GM21360 (cell line): ENCODE data around the gene CNGA2.
"Not testable (repeated sequence)": the region's sequence is repeated elsewhere in the genome, so short reads cannot be mapped to it uniquely, and the experiment has no call there.

Experiments used
- ATAC-seq: cut with Tn5 transposase; IDR thresholded peaks from one replicate; pipeline ENCODE4 v1.9.1; 2021; ENCODE audit warnings: mild to moderate bottlenecking, moderate library complexity; ENCODE audit not compliant: unreplicated experiment

CNGA2 gene

GRCh38 chrX:151734446-151734845, at the start of gene CNGA2:
Gene CNGA2, plus strand, starts transcription at chrX:151734746. Its CDS starts 3,738 bp downstream, at chrX:151738484.
- no peak for ATAC-seq

GRCh38 chrX:151687635-151688034, 46.9 kb upstream of the CNGA2 start:
- ATAC-seq = no peak

DNA sequence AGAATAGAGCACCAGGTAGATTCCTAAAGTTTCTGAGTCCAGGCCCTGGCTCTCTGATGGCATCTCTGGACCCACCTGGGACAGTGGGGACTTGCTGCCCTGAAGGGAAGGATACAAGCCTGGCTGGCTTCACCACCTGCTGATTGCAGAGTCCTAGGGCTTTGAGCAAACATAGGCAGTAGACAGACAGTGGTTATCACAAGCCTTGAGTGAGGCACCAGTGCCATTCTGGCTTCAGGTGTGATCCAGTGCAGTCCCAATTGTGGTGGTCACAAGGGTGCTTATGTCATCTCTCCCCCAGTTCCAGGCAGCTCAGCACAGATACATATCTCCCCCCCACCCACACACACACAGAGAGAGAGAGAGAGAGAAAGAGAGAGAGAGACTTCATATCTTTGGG, 45.9 kb upstream of the CNGA2 start:
- ATAC-seq = no peak

DNA sequence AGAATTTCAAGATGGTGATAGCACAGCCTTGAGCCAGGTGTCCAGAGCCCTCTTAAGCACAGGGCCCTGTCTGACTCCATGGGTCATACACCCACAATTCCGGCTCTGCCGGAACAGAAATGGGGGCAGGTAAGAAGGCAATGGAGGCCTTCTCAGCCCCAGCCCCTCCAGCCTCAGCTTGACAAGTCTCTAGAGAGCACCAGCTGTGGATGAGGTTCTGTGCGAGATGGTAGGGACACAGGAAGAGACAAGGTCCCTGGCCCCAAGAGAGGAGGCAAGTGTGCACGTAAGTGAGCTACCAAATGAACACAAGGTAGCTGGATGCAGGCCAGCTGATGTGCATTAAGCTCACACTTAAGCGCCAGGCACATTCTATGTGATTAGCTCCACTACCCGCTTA, 41.7 kb upstream of the CNGA2 start:
- ATAC-seq = no peak

DNA sequence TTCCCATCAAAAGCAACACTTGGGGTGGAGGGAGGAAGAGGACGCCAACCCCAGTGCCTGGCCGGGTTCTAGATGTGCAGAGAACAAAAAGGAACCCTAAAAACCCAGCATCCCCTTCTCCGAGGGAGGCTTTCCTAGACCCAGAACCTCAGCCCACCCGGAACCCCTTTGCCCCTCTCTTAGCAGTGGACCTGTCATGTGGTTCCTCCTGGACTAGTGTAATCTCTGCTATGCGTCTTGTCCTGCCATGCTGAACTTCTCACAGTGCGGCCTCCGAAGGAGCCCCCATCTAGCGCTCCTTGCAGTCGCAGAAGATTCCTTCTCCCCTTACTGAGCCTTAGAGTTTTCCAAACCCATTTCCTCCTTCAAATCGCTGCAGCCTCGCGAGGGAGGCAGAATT, 40.4 kb upstream of the CNGA2 start:
- ATAC-seq = no peak

- ATAC-seq = no peak
Measured at GRCh38 chrX:151694661-151695582, 39.6 kb upstream of the CNGA2 start, which contains the start of gene PRRG3. Gene PRRG3, plus strand, starts transcription at chrX:151695458. Its CDS starts 3,357 bp downstream, at chrX:151698815.

DNA sequence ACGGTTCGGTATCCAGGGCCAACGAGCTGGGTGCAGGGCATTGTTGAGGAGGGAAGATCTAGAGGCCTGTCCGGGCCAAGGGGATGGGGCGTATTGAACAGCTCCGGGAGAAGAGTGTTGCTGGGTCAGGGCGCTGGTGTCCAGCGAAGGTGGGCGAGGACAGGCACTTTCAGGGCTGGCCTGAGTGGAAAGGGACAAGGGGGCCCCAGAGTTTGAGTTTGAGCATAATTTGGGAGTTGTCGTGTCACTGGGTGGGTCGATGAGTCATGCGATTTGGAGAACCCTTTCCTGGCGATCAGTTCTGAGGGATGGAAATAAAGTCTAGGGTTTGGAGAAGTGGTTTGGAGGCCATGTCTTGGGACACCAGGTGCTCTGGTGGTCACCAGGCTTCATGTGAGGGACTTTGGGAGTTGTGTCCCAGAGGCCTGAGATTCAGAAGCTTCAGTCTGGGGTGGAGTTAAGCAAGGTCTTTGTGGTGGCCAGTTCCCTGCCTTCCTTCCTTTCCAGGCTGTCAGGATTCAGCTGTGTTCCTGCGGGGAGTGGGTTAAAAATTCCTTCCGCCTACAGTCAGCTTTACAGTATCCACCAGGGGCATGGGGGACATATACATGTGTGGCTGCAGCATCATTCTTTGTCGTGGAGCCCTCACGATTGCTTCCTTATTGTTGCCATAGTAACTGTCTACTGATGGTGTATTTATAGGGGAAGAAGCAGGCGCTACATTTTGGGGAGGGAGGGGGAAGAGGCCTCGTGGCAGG, 38.8 kb upstream of the CNGA2 start:
- ATAC-seq = no peak

DNA sequence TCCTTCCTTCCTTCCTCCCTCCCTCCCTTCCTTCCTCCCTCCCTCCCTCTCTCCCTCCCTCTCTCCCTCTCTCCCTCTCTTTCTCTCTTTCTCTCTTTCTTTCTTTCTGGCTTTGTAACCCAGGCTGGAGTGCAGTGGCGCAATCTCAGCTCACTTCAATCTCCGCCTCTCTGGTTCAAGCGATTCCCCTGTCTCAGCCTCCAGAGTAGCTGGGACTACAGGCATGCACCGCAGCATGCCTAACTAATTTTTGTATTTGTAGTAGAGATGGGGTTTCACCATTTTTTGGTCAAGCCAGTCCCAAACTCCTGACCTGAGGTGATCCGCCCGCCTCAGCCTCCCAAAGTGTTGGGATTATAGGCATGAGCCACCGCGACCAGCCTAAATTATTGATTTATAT, 37.5 kb upstream of the CNGA2 start:
- not testable (repeated sequence) for ATAC-seq

DNA sequence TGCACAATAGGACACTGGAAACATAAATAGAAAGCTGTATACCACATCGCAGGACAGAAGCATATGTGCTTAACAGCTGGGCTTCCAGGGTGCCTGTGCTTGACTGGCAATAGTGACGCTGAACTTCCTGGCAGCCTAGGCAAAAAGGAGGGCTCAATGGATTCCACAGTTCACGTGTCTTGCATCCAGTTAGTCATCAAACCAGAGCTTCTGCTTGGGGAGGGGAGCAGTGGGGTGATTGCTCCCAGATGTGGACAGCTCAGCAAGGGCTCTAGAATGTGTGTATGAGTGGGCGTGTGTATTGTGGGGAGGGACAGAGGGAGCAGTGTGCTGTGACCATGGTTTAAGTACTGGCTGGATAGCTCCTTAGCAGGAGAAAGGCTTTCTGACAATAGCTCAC, 37.0 kb upstream of the CNGA2 start:
- no peak for ATAC-seq

- no peak for ATAC-seq
Measured at GRCh38 chrX:151698485-151698884, 36.1 kb upstream of the CNGA2 start.

DNA sequence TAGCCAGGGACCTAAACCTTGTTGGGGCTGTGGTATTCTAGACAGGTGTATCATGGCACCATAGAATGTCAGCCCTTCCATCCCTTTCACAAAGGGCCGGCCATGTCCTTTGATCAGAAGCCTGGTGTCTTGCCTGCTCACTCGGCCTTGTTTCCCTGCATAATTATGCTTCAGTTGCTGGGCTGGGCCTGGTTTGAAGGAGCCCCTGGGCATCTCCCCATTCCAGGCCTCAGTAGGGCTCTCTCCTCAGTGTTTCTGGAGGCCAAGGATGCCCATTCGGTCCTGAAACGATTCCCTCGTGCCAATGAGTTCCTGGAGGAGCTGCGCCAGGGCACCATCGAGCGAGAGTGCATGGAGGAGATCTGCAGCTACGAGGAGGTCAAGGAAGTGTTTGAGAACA, 34.8 kb upstream of the CNGA2 start:
- no peak for ATAC-seq

DNA sequence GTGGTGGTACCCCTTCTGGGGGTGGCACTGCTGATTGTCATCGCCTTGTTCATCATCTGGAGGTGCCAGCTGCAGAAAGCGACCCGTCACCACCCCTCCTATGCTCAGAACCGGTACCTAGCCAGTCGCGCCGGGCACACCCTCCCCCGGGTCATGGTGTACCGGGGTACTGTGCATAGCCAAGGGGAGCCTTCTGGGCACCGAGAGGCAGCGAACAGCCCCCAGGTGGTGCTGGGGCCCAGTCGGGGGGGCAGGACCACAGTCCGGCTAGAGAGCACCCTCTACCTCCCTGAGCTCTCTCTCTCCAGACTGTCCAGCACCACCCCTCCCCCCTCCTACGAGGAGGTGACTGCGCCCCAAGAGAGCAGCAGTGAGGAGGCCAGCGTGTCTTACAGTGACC, 34.0 kb upstream of the CNGA2 start:
- no peak for ATAC-seq

DNA sequence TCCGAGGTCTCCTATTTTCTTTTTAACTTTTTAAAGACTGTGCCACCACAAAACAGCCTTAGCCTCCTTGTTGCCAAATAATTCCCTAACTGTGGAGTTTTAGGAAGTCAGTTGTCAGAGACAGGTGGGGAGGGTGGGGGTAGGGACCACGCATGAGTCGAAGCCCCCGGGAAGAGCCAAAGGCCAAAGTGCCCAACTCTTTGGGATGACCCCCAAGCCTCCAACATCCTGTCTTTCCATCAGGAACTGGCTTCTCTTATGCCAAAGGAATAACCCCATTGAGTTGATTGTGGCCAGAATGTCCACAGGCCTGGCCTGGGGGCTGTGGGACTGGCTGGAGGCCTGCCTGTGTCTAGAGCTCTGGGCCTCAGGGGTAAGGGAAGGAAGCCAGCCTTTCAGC, 33.5 kb upstream of the CNGA2 start:
- no peak for ATAC-seq

DNA sequence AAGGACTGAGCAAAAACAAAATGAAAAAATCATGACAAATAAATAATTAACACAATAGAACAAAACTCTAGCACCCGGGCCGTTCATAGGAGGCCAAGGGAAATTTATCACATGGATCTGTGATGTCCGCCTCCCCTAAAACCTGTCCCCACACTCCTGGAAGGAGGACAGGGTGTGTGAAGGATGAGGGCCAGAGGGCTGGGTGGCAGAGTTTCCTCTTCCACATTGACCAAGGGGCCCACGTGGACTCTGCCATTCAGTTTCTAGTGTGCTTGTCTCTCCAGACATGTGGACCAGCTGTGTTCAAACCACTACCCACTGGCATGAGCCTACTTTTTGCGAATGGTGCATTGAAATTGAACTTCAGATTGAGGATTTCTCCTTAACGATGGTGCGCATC, 33.0 kb upstream of the CNGA2 start:
- ATAC-seq = no peak

DNA sequence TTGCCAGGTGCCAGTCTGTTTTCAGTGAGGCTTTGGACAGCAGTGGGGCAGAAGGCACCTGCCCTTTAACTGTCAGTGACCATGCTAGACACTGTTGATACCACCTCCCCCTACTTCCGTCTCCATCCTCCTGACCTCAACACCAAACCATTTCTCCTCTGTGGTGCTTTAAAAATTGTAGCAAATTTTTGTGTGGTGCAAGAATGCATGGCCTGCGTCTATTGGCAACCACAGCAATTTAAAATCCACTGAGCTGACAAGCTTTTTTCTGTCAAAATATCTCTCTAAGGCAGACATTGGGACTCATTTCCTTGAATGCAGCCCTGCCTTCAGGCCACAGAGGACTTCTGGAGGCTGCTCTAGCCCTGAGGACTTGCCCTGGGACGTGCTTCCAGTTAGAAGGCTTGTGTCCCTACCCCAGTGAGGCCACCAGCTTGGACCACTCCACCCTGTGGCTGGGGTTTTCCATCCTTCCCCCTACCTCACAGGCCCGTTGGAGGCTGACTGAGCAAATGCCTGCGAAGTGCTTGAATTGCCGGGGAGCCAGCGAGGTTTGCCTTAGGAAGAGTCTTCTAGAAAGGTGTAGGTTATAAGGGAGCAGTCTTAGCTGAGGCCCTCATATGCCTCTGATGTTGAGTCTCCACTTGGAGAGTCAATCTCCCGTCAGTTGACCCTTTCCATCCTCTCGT, 32.4 kb upstream of the CNGA2 start:
- ATAC-seq = no peak

- ATAC-seq = no peak
Measured at GRCh38 chrX:151702741-151703340, 31.7 kb upstream of the CNGA2 start.

DNA sequence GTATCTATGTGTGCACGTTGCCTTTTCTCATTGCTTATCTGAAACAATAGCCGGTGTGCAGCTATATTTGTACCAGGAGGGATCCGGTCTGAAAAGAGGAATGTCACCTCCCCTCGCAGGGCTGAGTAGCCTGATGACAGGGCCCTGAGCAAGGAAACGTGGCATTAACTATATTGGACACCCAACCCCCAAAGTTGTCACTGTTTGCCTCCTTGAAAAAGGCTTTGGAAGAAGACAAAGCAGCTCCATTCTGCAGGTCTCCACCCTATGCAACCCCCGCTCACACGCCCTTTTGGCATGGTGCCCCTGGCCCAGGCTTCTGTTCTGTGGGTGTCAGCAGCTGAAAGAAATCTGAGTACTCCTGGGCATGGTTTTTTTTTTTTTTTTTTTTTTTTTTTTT, 31.1 kb upstream of the CNGA2 start:
- ATAC-seq = no peak

- no peak for ATAC-seq
Measured at GRCh38 chrX:151704041-151704663, 30.4 kb upstream of the CNGA2 start.

- ATAC-seq = no peak
Measured at GRCh38 chrX:151708821-151709220, 25.7 kb upstream of the CNGA2 start.

GRCh38 chrX:151710457-151710856, 24.1 kb upstream of the CNGA2 start:
- no peak for ATAC-seq

- no peak for ATAC-seq
Measured at GRCh38 chrX:151711154-151711553, 23.4 kb upstream of the CNGA2 start.
